ENCODE data around the gene SIPA1. TPM values are rescaled to one million over a fixed set of nuclear protein-coding genes. Genes with fewer than 3 reads are reported as not detected.

SIPA1 gene
- total and polyA plus RNA-seq, 2 of the 13 experiments (the other 11 are each of a cell fraction or from before 2014, with no cell fraction given): 5.8 to 7.7 TPM

- TF ChIP-seq, protein P1, sequence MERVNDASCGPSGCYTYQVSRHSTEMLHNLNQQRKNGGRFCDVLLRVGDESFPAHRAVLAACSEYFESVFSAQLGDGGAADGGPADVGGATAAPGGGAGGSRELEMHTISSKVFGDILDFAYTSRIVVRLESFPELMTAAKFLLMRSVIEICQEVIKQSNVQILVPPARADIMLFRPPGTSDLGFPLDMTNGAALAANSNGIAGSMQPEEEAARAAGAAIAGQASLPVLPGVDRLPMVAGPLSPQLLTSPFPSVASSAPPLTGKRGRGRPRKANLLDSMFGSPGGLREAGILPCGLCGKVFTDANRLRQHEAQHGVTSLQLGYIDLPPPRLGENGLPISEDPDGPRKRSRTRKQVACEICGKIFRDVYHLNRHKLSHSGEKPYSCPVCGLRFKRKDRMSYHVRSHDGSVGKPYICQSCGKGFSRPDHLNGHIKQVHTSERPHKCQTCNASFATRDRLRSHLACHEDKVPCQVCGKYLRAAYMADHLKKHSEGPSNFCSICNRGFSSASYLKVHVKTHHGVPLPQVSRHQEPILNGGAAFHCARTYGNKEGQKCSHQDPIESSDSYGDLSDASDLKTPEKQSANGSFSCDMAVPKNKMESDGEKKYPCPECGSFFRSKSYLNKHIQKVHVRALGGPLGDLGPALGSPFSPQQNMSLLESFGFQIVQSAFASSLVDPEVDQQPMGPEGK (CRISPR knock-in tag; IDR thresholded peaks at IDR 0.05): peak; percentile 41; the same call in 1 of the 2 replicates
- TF ChIP-seq ZNF224 (CRISPR knock-in tag; IDR thresholded peaks at IDR 0.05) (no peak), ZNF350 (CRISPR knock-in tag; IDR thresholded peaks at IDR 0.05; ENCODE audit: borderline replicate concordance, low read depth) (no peak; the same call in 1 of the 2 replicates), ZMAT3 (CRISPR knock-in tag; conservative IDR thresholded peaks at IDR 0.05) (0 out of 2 replicates have a peak, but pooled peaks have one; percentile 18), ARNT2 (CRISPR knock-in tag; IDR thresholded peaks at IDR 0.05; ENCODE audit: low read depth) (peak; percentile 45; the same call in 1 of the 2 replicates), THAP9 (CRISPR knock-in tag; IDR thresholded peaks at IDR 0.05; ENCODE audit: borderline replicate concordance) (peak; percentile 78; the same call in 1 of the 2 replicates), SIN3B (IDR thresholded peaks at IDR 0.05; ENCODE audit: low read length) (0 out of 2 replicates have a peak, but pooled peaks have one; percentile 36), ERF (CRISPR knock-in tag; IDR thresholded peaks at IDR 0.05) (peak; percentile 34; the same call in 1 of the 2 replicates), BORCS8-MEF2B (CRISPR knock-in tag; IDR thresholded peaks at IDR 0.05) (peak; percentile 50; the same call in 1 of the 2 replicates), E2F1 (CRISPR knock-in tag; IDR thresholded peaks at IDR 0.05) (peak; percentile 56; the same call in 1 of the 2 replicates), RELA (CRISPR knock-in tag; IDR thresholded peaks at IDR 0.05) (no peak; the same call in 1 of the 2 replicates), GATAD2A (CRISPR knock-in tag; IDR thresholded peaks at IDR 0.05) (no peak; the same call in 1 of the 2 replicates), SMYD3 (CRISPR knock-in tag; IDR thresholded peaks at IDR 0.05) (0 out of 2 replicates have a peak, but pooled peaks have one; percentile 7), MXD4 (CRISPR knock-in tag; IDR thresholded peaks at IDR 0.05) (peak; percentile 22; the same call in 1 of the 2 replicates), NBN (conservative IDR thresholded peaks at IDR 0.05) (no peak), ZNF570 (CRISPR knock-in tag; IDR thresholded peaks at IDR 0.05; ENCODE audit: borderline replicate concordance) (no peak), MED1 (CRISPR knock-in tag; IDR thresholded peaks at IDR 0.05) (peak; percentile 67), ASH2L (IDR thresholded peaks at IDR 0.05; ENCODE audit: insufficient read length, low read depth, low read length) (peak; percentile 48)
- TF ChIP-seq, protein P2, sequence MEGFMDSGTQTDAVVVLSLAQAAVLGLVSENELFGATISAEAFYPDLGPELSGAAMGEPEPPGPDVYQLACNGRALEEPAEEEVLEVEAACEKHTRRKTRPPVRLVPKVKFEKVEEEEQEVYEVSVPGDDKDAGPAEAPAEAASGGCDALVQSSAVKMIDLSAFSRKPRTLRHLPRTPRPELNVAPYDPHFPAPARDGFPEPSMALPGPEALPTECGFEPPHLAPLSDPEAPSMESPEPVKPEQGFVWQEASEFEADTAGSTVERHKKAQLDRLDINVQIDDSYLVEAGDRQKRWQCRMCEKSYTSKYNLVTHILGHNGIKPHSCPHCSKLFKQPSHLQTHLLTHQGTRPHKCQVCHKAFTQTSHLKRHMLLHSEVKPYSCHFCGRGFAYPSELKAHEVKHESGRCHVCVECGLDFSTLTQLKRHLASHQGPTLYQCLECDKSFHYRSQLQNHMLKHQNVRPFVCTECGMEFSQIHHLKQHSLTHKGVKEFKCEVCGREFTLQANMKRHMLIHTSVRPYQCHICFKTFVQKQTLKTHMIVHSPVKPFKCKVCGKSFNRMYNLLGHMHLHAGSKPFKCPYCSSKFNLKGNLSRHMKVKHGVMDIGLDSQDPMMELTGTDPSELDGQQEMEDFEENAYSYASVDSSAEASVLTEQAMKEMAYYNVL (CRISPR knock-in tag; IDR thresholded peaks at IDR 0.05; ENCODE audit: borderline replicate concordance): no peak
- TF ChIP-seq, protein P3, sequence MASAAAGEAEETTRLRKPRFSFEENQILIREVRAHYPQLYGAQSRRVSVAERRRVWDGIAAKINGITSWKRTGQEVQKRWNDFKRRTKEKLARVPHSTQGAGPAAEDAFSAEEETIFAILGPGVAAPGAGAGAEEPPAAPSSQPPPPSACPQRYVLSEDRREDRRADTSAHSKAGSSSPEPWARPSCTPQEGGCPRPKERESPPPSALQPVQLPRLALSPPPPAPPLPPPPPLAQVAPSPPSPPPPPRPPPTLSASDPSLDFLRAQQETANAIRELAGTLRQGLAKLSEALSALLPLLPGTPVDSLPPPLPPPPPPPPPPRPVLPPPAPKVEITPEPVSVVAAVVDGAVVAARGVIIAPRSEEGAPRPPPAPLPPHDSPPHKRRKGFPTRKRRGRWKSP (CRISPR knock-in tag; IDR thresholded peaks at IDR 0.05): peak; percentile 18; the same call in 1 of the 2 replicates
These were observed 22.5 kb upstream of the SIPA1 start, which contains the start of gene PCNX3 (continued) for GRCh38 chr11:65615229-65615949.
